ENCODE data around the gene ALPI.

GRCh38 chr2:232458661-232459418 lies 2.9 kb downstream of the ALPI start:
- TF ChIP-seq CTCF (IDR thresholded peaks at IDR 0.05) (no peak), EZH2 (IDR thresholded peaks at IDR 0.05) (no peak)
